Measurements from ENCODE around the gene FOCAD.

GRCh38 chr9:20634895-20635294, 49.2 kb upstream of the FOCAD start:
- TF ChIP-seq MAX (IDR thresholded peaks at IDR 0.05) (no peak), CTCF (IDR thresholded peaks at IDR 0.05; ENCODE audit: control extremely low read depth in 1 of 3, insufficient read depth in 1 of 3, low read depth in 1 of 3, low read length in 3 of 3) (no peak), TAF1 (IDR thresholded peaks at IDR 0.05; ENCODE audit: low read depth, low read length) (no peak), RFX5 (IDR thresholded peaks at IDR 0.05; ENCODE audit: borderline replicate concordance, low read depth, low read length) (no peak), POLR2AphosphoS5 (IDR thresholded peaks at IDR 0.05; ENCODE audit: low read depth, low read length) (no peak), CBX8 (IDR thresholded peaks at IDR 0.05; ENCODE audit: borderline replicate concordance, low read depth, low read length) (no peak), CREB1 (IDR thresholded peaks at IDR 0.05) (no peak), GABPA (IDR thresholded peaks at IDR 0.05; ENCODE audit: borderline replicate concordance, insufficient read depth, low read length) (no peak), POLR2A (IDR thresholded peaks at IDR 0.05; ENCODE audit: control extremely low read depth in 1 of 2, low read depth in 2 of 2, low read length in 2 of 2) (no peak), SRF (IDR thresholded peaks at IDR 0.05; ENCODE audit: low read depth, low read length) (no peak), RAD21 (IDR thresholded peaks at IDR 0.05 in 1 of 2, conservative IDR thresholded peaks at IDR 0.05 in 1 of 2; ENCODE audit: low read depth in 2 of 2, low read length in 2 of 2) (no peak)

All from H1 (cell line).